HuH-7 (cell line): ENCODE data around the gene RAB37.

ENCODE experiments used
- DNase-seq: peaks from one replicate; pipeline ENCODE4 v3.0.0; 2011; ENCODE audit warnings: low spot score

RAB37 gene, protein sequence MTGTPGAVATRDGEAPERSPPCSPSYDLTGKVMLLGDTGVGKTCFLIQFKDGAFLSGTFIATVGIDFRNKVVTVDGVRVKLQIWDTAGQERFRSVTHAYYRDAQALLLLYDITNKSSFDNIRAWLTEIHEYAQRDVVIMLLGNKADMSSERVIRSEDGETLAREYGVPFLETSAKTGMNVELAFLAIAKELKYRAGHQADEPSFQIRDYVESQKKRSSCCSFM

DNA sequence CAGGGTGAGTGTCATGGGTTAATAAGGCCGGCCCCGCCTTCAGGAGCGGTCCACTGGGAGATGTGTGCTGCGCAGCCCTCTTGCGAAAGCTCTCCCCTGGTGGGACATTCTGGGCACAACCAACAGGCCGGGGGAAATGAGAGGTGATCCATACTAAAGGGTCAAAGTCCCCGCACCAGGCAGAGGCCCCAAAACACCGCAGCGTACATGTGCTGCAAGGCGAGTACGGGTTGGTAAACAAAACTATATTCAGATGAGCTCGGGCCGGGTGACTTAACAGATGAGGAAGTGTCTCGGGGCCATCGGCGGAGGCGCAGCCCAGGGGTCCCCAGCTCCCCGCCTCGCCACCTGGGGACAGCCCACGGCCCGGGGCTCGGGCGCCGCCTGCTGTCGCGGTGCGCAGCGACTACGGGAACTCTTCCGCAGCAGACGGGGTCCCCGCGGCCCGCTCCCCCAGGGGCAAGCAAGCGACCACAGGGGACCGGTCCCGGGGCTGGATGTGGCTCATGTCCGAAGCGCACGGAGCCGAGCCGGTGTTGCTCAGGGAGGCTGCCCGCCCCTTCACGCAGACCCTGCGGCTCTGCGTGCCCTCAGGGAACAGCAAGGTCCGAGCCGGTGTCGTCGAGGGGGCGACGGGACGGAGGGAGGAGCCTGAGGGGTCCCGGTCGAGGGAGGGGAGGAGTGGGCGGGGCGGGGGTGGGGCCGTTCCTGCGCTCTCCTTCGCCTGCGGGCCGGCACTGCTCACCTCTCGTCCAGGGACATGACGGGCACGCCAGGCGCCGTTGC, at the start of gene RAB37:
TSS of gene RAB37 (plus strand) at position 744 of the 786 bp plus-strand sequence. CDS start at position 761, 17 bp downstream.
- peak; percentile 97 for DNase-seq

DNA sequence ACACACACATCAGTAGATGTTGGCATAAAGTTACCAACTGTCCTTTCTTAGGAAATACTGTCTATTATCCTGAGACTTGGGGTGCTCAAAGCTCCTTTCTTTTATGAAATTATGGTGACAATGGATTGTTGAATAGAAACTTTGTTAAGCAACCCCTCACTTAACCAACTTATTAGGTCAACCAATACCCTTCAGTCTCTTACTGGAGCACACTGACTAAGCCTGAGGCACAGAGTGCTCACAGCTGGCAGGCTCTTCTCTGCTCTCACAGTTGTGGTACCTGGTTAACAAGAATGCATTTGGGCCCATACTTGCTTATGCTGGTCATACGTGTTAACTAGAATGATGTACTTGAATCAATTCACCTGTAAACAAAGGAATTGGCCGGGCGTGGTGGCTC, 49.2 kb upstream of the RAB37 start:
- DNase-seq = no peak

DNA sequence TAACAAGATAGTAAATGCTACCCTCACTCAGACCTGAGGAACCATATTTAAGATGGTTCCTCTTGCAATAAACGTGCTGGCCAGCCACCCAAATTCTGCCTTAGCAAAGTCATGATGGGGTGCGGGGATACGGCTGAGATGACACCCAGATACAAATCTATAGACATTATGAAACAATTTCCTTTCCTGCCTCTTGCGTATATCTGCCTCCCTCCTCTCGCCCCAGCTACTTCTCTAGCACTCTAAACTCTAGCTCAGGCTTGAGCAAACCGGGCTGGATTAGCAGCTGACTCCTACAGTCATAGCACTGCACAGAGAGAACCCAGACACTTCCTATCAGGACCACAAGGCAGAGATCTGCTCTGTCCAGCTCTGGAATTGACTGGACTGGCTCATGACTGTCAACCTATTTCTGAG, 46.6 kb upstream of the RAB37 start:
- DNase-seq = no peak

DNA sequence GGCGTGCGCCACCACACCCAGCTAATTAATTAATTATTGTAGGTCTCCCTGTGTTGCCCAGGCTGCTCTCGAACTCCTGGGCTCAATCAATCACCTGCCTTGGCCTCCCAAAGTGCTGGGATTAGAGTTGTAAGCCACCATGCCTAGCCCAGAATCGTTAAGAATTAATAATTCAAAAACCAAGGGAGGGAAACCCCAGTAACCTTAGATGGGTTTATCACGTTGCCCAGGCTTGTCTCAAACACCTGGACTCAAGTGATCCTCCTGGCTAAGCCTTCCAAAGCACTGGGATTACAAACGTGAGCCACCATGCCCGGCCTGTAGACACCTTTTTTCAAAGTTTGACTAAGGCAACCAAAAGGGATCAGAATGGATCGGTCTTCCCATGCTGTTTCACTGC, 45.9 kb upstream of the RAB37 start:
- DNase-seq = no peak

DNA sequence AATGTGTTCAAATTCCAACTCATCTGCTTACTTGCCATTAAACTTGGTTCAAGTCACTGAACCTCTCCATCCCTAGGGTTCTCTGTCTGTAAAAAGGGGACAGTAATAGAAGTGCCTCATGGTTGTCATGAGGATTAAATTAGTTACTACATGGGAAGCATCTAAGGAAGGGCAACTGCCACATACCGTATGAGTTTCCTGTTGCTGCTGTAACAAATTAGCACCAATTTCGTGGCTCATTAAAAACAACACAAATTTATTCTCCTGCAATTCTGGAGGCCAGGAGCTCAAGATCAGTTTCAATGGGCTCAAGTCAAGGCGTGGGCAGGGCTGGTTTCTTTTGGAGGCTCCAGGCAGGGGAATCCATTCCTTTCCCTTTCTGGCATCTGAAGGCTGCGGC, 43.0 kb upstream of the RAB37 start:
- DNase-seq = no peak

DNA sequence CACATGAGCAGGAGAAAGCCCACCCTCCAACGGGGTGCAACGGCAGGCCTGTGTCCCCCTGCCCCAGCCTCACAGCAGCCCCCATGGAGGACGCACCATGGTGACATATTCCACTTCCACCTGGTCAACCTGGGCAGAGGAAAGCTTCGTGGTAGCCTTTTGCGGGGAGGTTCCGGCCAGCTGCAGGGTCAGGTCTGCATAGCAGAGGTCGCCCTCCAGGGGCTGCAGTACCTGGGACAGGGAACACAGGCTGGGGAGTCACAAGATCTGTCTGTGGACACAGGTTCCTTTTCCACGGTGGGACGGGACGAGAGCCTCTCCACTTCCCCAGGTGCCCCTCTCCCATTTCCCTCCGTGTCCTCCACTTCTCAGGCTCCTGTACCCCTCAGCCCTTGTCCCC, 41.4 kb upstream of the RAB37 start:
- DNase-seq = no peak

DNA sequence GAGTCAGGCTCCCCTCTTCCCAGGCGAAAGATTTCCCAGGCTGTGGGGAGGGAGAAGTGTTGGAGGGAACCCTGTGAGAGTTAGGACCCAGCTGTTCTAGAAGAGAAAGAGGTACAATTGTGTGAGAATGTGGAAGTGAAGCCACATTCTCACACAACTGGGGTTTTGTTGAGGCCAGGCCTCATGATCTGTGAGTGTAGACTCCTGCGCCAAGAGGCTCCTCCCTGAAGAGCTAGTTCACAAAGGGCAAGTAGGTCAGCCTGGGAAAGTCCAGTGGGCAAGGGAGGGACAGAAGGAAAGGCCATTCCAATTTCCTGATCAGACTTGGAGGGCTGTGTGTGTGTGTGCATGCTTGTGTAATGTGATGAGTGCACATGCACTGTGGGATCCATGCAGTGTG, 39.5 kb upstream of the RAB37 start:
- no peak for DNase-seq

DNA sequence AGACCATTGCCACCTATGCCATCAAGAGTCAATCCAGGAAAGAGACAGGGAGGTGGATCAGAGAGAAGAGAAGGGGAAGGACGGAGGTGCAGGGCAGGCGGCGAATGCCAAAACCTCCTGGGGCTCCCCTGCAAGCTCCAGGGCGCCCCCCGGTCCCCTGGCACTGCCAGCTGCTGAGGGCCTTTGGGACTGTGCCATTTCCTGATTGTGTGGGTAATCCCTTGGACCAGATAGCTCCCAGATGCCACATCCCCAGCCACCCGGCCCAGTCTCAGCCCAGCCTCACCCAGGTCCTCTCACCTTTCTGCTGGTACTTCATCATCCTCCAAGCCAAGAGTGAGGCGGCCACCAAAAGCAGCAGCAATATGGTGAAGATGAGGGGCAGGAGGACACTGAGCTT, 39.0 kb upstream of the RAB37 start:
- no peak for DNase-seq

DNA sequence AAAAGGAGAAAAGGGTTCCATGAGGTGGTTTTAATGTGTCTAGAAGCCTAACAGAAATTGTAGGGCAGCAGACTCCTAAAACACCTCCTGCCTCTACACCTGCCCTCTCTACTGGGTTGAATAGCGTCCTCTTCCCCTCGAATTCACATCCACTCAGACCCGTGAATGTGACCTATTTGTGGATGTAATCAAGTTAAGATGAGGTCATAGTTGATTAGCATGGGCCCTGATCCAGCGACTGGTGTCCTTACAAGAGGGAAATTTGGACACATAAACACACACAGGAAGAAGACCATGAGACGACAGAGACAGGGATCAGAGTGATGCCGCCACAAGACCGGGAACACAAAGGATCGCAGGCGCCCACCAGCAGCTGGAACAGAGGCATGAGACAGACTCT, 37.8 kb upstream of the RAB37 start:
- no peak for DNase-seq

DNA sequence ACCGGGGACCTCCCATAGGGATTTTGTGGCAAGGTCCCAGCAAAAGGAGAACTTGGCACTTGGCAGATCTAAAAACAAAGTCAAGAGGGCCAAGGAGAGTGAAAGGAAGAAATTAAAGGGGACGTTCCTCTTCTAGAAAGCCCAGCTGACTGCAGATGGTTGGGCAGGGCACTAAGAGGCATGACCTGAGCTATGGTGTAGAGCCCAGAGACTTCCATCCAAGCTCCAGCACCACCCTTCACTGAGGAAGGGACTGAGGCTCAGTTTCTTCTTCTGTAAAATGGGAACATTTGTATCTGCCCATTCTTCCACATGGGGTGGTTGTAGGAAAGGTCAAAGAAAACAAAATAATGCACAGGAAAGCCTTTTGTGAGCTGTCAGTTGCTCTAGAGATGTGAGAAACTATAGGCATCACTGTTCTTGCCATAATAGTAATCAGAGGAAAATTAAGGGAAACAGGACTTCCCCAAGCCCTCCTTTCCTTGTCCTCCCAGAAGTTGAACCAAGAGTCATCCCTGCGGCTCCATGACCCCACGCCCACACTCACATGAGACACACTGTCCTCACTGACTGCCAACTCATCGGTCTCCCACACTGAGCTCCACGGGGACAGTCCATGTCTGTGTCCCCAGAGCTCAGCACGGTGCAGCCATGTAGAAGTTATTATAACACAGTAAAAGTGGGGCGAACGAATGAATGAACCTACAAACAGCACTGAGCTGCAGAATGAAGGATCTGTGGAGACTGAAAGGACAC, 34.8 kb upstream of the RAB37 start:
- DNase-seq = no peak

DNA sequence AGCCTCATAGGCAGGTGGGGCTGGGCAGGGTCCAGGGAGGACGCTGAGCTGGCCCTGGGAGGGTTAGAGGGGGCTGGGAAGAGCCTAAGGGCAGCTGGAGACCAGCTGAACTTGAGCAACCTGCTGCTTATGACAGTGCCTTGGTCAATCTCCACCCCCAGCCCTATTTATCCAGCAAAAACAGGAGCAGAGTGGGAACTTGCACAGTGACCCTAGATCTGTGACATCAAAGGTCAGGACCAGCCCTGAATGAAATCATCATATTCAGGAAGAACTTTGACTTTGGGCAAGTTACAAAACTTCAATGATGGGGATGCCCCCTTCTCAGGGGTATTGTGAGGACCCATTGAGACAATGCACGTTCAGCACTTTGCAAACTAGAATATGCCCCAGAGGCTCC, 33.7 kb upstream of the RAB37 start:
- DNase-seq = no peak

DNA sequence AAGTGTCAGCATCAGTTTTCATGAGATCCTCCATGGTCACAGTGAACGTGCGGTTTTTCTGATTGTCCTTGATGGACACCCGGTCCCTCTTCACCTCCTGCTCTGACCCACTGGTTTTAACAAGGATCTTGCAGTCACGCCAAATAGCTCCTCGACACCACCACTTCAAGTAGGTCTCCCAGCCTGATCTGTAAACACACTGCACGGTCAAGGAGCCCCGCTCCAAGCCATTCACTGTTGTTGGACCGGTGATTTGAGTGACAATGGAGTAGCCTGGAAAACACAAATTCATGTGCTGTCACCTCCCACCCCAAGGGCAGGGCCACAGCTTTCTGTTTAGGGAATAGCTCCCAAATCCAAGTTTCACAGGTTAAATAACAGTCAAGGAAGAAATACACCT, 32.5 kb upstream of the RAB37 start:
- no peak for DNase-seq

DNA sequence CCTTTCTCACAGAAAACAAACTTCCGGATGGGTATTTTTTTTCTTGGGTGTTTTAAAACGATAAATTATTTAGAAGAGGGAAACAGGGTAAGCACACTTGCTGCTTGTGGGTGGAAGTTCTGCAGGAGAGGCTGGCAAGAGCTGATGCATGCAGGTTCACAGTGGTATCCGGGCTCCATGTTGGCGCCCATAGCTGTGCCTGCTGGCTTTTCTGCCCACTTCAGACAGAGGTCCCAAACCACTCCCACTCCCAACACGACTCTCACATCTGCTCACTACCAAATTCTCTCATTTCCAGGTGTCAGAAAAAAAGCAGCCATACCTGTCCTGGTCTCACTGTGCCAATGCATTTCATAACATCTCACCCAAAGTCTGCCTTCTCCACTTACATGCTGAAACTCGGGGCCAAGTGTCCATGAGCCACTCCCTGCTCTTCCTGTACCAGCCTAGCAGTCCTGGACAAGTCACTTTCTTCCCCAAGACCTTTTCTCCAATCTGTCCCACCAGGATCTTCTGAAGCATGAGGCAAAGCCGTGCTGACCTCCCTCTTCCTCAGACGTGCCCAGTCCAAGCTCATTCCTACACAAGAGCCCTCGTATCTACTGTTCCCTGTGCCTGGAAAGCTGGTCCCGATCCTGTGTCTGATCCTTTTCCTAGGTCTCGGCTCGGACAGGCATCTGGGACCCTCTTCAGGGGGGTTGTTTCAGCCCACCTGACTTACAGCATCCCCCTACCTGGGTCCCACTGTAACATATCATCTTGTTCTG, 25.8 kb upstream of the RAB37 start:
- DNase-seq = no peak

DNA sequence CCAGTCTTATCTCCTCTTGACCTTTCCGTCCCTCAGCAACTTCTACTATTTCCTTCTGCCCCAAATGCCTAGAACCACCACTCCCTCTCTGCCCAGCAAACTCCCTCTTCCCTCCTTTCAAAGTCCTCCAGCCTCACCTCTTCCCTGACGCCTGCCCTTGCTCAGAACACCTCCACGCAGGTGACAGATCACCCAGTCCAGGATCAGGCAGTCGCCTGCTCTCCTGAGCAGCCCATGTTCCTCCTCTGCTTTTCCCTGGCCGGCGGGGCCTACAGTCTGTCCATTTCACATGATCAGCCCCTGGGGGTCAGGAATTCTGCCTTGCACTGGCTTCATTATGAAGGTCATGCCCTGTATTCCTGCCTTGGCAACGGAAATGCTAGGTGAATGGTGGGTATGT, 24.8 kb upstream of the RAB37 start:
- DNase-seq = no peak

DNA sequence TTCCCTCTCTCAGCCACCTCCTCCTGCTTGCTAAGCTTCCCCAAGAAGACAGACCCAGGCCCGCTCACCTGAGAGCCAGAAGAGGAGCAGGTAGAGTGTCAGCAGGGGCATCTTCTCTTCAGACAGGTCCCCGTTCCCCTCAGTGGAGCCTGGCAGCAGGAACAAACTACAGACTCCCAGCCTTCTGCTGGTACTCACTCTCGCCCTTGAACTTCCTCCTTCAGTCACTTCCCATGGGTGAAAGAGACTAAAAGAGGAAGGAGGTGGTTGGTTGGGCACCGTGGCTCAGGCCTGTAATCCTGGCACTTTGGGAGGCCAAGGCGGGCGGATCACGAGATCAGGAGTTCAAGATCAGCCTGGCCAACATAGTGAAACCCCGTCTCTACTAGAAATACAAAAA, 24.3 kb upstream of the RAB37 start, which contains the start of gene CD300LF:
TSS of gene CD300LF (minus strand) at position 168 of the 400 bp plus-strand sequence. CDS start at position 111, 57 bp downstream.
- DNase-seq = no peak

DNA sequence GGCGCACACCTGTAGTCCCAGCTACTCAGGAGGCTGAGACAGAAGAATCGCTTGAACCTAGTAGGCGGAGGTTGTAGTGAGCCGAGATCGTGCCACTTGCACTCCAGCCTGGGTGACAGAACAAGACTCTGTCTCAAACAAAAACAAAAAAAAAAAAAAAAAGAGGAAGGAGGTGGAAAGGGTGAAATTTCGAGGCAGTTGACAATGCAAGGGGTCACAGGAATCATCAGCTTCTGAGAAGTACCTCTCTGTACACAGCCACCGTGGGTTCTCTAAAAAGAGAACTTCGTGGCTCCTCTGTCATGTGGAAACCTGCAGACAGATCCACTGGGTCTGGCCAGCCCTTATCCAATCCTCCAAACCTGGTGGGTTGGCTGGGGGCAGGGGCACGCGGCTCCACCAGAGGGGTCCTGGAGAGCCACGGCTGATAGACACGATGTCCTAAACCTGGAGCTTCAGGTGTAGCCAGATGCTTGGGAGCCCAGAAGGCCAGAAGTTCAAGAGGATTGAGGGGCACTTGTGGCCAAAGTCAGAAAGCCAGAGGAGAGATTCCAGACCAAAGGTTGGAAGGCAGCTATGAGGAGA, 23.8 kb upstream of the RAB37 start:
- DNase-seq = no peak

DNA sequence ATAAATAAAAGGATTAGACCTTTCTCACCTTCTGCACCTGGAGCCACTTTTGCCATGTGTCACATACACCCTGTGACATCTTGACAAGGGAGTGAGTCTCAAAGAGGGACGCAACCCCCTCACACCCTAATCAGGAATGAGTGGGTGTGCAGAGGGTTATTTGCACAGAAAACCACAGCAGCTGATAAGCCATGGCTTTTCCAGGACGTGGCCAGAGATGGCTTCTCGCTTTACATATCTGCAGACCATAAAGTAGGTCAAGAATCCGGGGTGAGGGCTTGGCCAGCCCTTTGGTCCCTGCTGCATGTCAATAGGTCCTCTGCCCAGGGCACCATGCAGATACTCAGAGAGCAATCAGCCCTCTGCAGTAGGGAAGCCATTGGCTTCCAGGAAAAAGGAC, 21.9 kb upstream of the RAB37 start:
- peak; percentile 81 for DNase-seq

DNA sequence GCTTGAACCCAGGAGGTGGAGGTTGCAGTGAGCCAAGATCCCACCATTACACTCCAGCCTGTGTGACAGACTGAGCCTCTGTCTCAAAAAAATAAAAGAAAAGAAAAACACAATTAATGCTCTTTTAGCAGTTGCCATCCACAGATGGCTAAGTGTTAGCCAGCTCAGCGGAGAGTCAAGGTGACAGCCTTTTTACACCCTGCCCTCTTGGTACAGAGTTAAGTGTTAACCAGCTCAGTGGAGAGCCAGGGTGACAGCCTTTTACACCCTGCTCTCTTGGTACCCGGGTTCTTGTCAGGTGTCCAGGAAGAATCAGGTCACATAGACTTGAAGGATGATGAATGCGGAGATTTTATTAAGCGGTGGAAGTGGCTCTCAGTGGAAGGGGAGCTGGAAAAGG, 16.6 kb upstream of the RAB37 start:
- DNase-seq = no peak

DNA sequence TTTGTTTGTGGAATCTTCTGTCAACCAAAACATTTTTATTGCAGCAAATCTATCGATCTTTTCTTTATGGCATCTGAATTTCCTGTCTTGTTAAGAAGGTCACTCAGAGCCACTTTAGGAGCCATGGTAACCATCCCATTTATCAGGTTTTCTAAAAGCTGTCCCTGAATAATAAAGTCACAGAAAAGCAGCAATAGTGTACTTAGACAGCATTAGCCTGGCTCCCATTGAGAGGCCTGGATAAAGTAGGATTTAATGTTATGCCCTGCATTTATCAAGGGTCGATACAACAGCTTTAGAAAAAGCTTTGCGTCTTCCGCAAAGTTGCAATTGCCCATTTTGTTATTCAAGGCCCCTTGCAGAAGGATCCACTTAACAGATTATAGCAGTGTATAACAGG, 14.3 kb upstream of the RAB37 start:
- DNase-seq = no peak

DNA sequence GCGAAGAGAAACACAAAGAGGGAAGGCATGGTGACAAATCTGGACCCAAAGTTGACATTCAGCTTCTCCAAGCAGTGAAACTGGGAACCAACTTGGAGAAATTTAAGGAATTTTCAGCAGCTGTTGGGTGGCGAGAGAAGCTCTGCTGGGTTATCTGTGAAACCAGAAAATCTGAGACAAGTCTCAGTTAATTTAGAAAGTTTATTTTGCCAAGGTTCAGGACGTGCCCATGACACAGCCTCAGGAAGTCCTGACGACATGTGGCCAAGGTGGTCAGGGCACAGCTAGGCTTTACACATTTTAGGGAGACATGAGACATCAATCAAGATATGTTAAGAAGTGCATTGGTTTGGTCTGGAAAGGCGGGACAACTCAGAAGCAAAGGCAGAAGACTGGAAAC, 13.2 kb upstream of the RAB37 start:
- no peak for DNase-seq

DNA sequence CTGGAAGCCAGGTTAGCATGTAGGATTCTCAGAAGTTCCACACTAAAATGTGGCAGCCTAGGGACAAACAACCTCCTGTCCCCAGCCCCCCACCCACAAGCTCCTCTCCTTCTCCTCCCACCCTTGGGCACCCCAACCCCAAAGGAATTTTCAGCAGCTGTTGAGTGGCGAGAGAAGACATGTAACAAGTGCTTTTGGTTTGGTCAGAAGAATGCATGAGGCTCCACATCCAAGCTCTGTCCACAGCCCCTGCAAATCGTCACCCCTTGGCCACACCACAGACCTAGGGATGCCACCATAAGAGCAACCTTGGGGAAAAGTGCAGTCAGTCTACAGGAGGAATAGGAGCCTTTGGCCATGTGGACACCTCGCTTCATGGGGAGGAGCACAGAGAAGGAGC, 11.9 kb upstream of the RAB37 start:
- no peak for DNase-seq
